ENCODE results near the gene IQGAP2.

The IQGAP2 gene

GRCh38 chr5:76402886-76403765 lies at the start of gene IQGAP2 (continued):
- TF ChIP-seq ZBTB11 (tag by site-specific recombination; conservative IDR thresholded peaks at IDR 0.05; ENCODE audit: low read depth) (peak; percentile 26; the same call in 1 of the 2 replicates), ZNF654 (tag by site-specific recombination; IDR thresholded peaks at IDR 0.05; ENCODE audit: low read depth) (no peak), ZNF560 (tag by site-specific recombination; IDR thresholded peaks at IDR 0.05; ENCODE audit: borderline replicate concordance) (no peak), GLIS1 (tag by site-specific recombination; IDR thresholded peaks at IDR 0.05) (peak; percentile 100), AEBP2 (tag by site-specific recombination; IDR thresholded peaks at IDR 0.05; ENCODE audit: borderline replicate concordance) (no peak), ZNF133 (tag by site-specific recombination; IDR thresholded peaks at IDR 0.05) (no peak), ZNF398 (tag by site-specific recombination; IDR thresholded peaks at IDR 0.05) (peak; percentile 85), ZNF121 (tag by site-specific recombination; IDR thresholded peaks at IDR 0.05) (peak; percentile 47; the same call in 1 of the 2 replicates), ZNF16 (tag by site-specific recombination; IDR thresholded peaks at IDR 0.05; ENCODE audit: low read depth) (no peak), ZNF548 (tag by site-specific recombination; IDR thresholded peaks at IDR 0.05) (no peak), ZNF2 (tag by site-specific recombination; IDR thresholded peaks at IDR 0.05) (peak; percentile 94), ZNF785 (tag by site-specific recombination; IDR thresholded peaks at IDR 0.05) (peak; percentile 78; the same call in 1 of the 2 replicates), YY2 (tag by site-specific recombination; IDR thresholded peaks at IDR 0.05) (no peak), SETDB1 (IDR thresholded peaks at IDR 0.05; ENCODE audit: insufficient read length, low read length) (no peak), ZNF138 (tag by site-specific recombination; IDR thresholded peaks at IDR 0.05; ENCODE audit: borderline replicate concordance) (no peak), KLF10 (tag by site-specific recombination; IDR thresholded peaks at IDR 0.05) (peak; percentile 77; the same call in 1 of the 2 replicates), PRDM1 (tag by site-specific recombination; IDR thresholded peaks at IDR 0.05) (peak; percentile 91), RBAK (tag by site-specific recombination; IDR thresholded peaks at IDR 0.05) (no peak), ZNF600 (tag by site-specific recombination; IDR thresholded peaks at IDR 0.05) (0 out of 2 replicates have a peak, but pooled peaks have one; percentile 16), MYNN (tag by site-specific recombination; IDR thresholded peaks at IDR 0.05; ENCODE audit: borderline replicate concordance) (no peak), ZSCAN16 (tag by site-specific recombination; IDR thresholded peaks at IDR 0.05) (no peak), ZNF302 (tag by site-specific recombination; IDR thresholded peaks at IDR 0.05; ENCODE audit: low read depth) (no peak), ZNF792 (tag by site-specific recombination; IDR thresholded peaks at IDR 0.05) (no peak), ZNF157 (tag by site-specific recombination; IDR thresholded peaks at IDR 0.05) (no peak), ZNF280C (tag by site-specific recombination; IDR thresholded peaks at IDR 0.05) (no peak), ZBTB44 (tag by site-specific recombination; IDR thresholded peaks at IDR 0.05) (no peak), GLI4 (tag by site-specific recombination; IDR thresholded peaks at IDR 0.05) (0 out of 2 replicates have a peak, but pooled peaks have one; percentile 6), ZNF701 (tag by site-specific recombination; IDR thresholded peaks at IDR 0.05) (no peak), GLIS2 (tag by site-specific recombination; IDR thresholded peaks at IDR 0.05) (peak; percentile 99), ZNF416 (tag by site-specific recombination; IDR thresholded peaks at IDR 0.05) (no peak)

All from HEK293 (cell line).